Measurements from ENCODE around the gene CD48.

CD48 gene

GRCh38 chr1:160651433-160652064 is 60.1 kb downstream of the CD48 start:
- no peak for DNase-seq (ENCODE audit: low spot score)

GRCh38 chr1:160647329-160647720 is 64.3 kb downstream of the CD48 start:
- DNase-seq (ENCODE audit: low spot score), result no peak

GRCh38 chr1:160646711-160647328 is 64.8 kb downstream of the CD48 start, which contains the start of gene SLAMF1:
TSS of gene SLAMF1 (minus strand) at chr1:160647044. CDS start at chr1:160646945, 99 bp downstream.
- DNase-seq (ENCODE audit: low spot score), result peak; percentile 67

- no peak for DNase-seq (ENCODE audit: low spot score)
Observed at GRCh38 chr1:160646180-160646579, 65.4 kb downstream of the CD48 start.

- DNase-seq (ENCODE audit: low spot score), result no peak
Observed at GRCh38 chr1:160645386-160646130, 66.1 kb downstream of the CD48 start.

- no peak for DNase-seq (ENCODE audit: low spot score)
Observed at GRCh38 chr1:160644399-160644798, 67.2 kb downstream of the CD48 start.

GRCh38 chr1:160643138-160643537 is 68.5 kb downstream of the CD48 start:
- no peak for DNase-seq (ENCODE audit: low spot score)

GRCh38 chr1:160642281-160642644 is 69.4 kb downstream of the CD48 start:
- DNase-seq (ENCODE audit: low spot score), result no peak

- DNase-seq (ENCODE audit: low spot score), result no peak
Observed at GRCh38 chr1:160641323-160642280, 70.0 kb downstream of the CD48 start.

GRCh38 chr1:160640359-160641123 is 71.1 kb downstream of the CD48 start:
- peak; percentile 69 for DNase-seq (ENCODE audit: low spot score)

- no peak for DNase-seq (ENCODE audit: low spot score)
Observed at GRCh38 chr1:160639652-160640051, 72.0 kb downstream of the CD48 start.

- DNase-seq (ENCODE audit: low spot score), result no peak
Observed at GRCh38 chr1:160638926-160639325, 72.7 kb downstream of the CD48 start.

GRCh38 chr1:160638540-160638857 is 73.1 kb downstream of the CD48 start:
- no peak for DNase-seq (ENCODE audit: low spot score)

GRCh38 chr1:160637821-160638539 is 73.6 kb downstream of the CD48 start:
- DNase-seq (ENCODE audit: low spot score), result peak; percentile 77

- DNase-seq (ENCODE audit: low spot score), result no peak
Observed at GRCh38 chr1:160637065-160637464, 74.6 kb downstream of the CD48 start.

GRCh38 chr1:160636547-160636946 is 75.1 kb downstream of the CD48 start:
- DNase-seq (ENCODE audit: low spot score), result no peak

GRCh38 chr1:160636076-160636475 is 75.5 kb downstream of the CD48 start:
- DNase-seq (ENCODE audit: low spot score), result no peak

GRCh38 chr1:160634543-160635491 is 76.8 kb downstream of the CD48 start:
- DNase-seq (ENCODE audit: low spot score), result no peak

- DNase-seq (ENCODE audit: low spot score), result no peak
Observed at GRCh38 chr1:160633330-160633903, 78.2 kb downstream of the CD48 start.
